Pancreas (tissue), 10 donors: Measurements from ENCODE around the gene TGFBR1. TPM values are rescaled to one million over a fixed set of nuclear protein-coding genes. Genes with fewer than 3 reads are reported as not detected.

ENCODE experiments used
- ATAC-seq, 4 donors: fragments of 200-7000 bp; cut with Tn5 transposase; one replicate each; pipeline versions ENCODE4 v1.8.0 to v1.9.1; 2020; ENCODE audit warnings: mild to moderate bottlenecking in 4 of 4, moderate library complexity in 4 of 4
- DNase-seq, 6 donors: peaks; one replicate each; pipeline ENCODE4 v3.0.0-alpha.2; 2020
- FAIRE-seq: peaks from 2 replicates; lab custom pipeline; 2012; peaks lifted over from hg19 to GRCh38; lab: Jason Lieb, UNC
- H3K27ac ChIP-seq, 4 donors: fragments of 200-600 bp; sonication (generic); 1 replicate in 3 of 4; 2 replicates in 1 of 4; pipeline versions ENCODE4 v1.5.0 to v1.8.0; 2020
- H3K27me3 ChIP-seq, 4 donors: fragments of 200-600 bp; one replicate each; pipeline ENCODE4 v1.8.0; 2021
- H3K36me3 ChIP-seq, 3 donors: fragments of 200-600 bp; sonication (generic) in 1 of 3; one replicate each; pipeline versions ENCODE4 v1.5.0 to v1.8.0; 2020 to 2021
- H3K4me1 ChIP-seq, 3 donors: fragments of 200-600 bp; one replicate each; pipeline ENCODE4 v1.8.0; 2021
- H3K4me3 ChIP-seq, 4 donors: fragments of 200-600 bp; sonication (generic) in 2 of 4; one replicate each; pipeline versions ENCODE4 v1.5.0 to v1.8.0; 2020 to 2021
- H3K9me3 ChIP-seq, 4 donors: fragments of 200-600 bp; one replicate each; pipeline ENCODE4 v1.8.0; 2021
- CTCF ChIP-seq, 4 donors: fragments of 200-600 bp; sonication (generic) in 3 of 4; IDR thresholded peaks; one replicate each; pipeline versions ENCODE4 v1.5.0 to v1.8.0; 2021; ENCODE audit warnings: antibody characterized with exemption in 4 of 4
- WGBS, 2 donors: extraction: QIAGEN DNeasy Blood & Tissue Kit; methylation state at CpG; one replicate each; pipeline ENCODE4 v1.1.7; 2013; 5-methylcytosine and 5-hydroxymethylcytosine counted together
- intact Hi-C, 3 donors: fragments of 100-400 bp; cut with DNase I; formaldehyde crosslinking; loops; one replicate each; pipeline versions ENCODE4 v1.11.1 to v1.14.2; 2022
- polyA plus RNA-seq, 2 donors: library from polyadenylated mRNA; stranded (reverse); fragments of 200-250 nt; gene quantifications; one replicate each; pipeline ENCODE4 v1.2.3, GENCODE V29; 2013
- total RNA-seq, 6 donors: library from RNA; stranded (reverse); fragmentation: NEBNext Ultra II Directional in 4 of 6; extraction: Animal tissue kit (Norgen Biotek cat#: 25700) in 4 of 6; gene quantifications; one replicate each; pipeline versions ENCODE4 v1.2.1 to v1.2.4, GENCODE V29; 2021 to 2023
- donor health status: healthy with polysubstance abuse.
- donor health status: DM: no; HTN: no; CAD: no; lungs with moderate emphysema.
- donor health status: DM: no; HTN: no; CAD: no.
- donor health status: control.
- donor health status: control.
- donor health status: Bipolar disorder and iron deficiency.
- donor health status: DM: yes; HTN: yes; CAD: no.
- donor health status: DM: no; HTN: no; CAD: no.
- donor health status: DM: no; HTN: no; CAD: no.
- donor health status: DM: yes; HTN: yes; CAD: no.

Gene TGFBR1
- total and polyA plus RNA-seq, 8 donors, result 3.5 to 43.6 (median 12.2) TPM

GRCh38 chr9:99184475-99185347 lies 79.8 kb downstream of the TGFBR1 start:
- intact Hi-C loops, result loop anchor here in 1 of 3 donors (10.0 kb wide), 1 partner anchor 1410 kb away; no protein-coding TSS in a partner anchor
- peaks cover 0 to 4% (median 0%) of the 10 kb centered on the region in 3 donors for H3K4me1 ChIP-seq
- DNase-seq (peak; percentile 76 to 91 (median 88)), FAIRE-seq (no peak), ATAC-seq (peak; percentile 93 to 99 (median 97))
- H3K27ac ChIP-seq, result no peak overlapping the region
- H3K36me3 ChIP-seq, result no peaks in the 10 kb centered on the region
- TF ChIP-seq CTCF (IDR thresholded peaks at IDR 0.05), result peak; percentile 85 to 94 (median 93)
- WGBS, 2 donors, result 23% methylated on average over 29 of the region's 29 CpGs
- no peaks in the 10 kb centered on the region for H3K9me3 ChIP-seq
- peak overlapping the region in 2 of 4 donors; percentile 22 to 29 for H3K4me3 ChIP-seq
- H3K27me3 ChIP-seq, result no peaks in the 10 kb centered on the region

DNA sequence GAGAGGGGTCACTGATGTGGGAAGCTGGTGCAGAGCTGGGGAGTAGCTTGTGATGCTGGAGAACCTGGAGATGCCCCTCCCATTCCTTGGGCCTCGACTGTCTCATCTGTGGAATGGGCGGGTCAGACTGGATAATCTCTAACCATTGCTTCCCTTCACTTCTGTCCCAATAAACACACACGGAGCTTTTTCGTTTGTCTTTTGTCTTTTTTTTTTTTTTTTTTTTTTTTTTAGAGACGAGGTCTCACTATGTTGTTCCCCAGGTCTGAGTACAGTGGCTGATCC lies 80.4 kb downstream of the TGFBR1 start:
- WGBS, 2 donors, result 72% methylated on average over 5 of the region's 5 CpGs
- no peaks in the 10 kb centered on the region for H3K27me3 ChIP-seq
- no peak for ATAC-seq
- intact Hi-C loops, result loop anchor here in 1 of 3 donors (10.0 kb wide), 1 partner anchor 1410 kb away; no protein-coding TSS in a partner anchor
- TF ChIP-seq CTCF (IDR thresholded peaks at IDR 0.05), result no peak
- peaks cover 0 to 4% (median 0%) of the 10 kb centered on the region in 3 donors for H3K4me1 ChIP-seq
- no peak overlapping the region for H3K27ac ChIP-seq
- FAIRE-seq, result no peak
- no peak overlapping the region for H3K4me3 ChIP-seq
- H3K9me3 ChIP-seq, result no peaks in the 10 kb centered on the region
- DNase-seq, result no peak
- no peaks in the 10 kb centered on the region for H3K36me3 ChIP-seq

- FAIRE-seq (no peak), DNase-seq (no peak), ATAC-seq (no peak)
- H3K4me3 ChIP-seq, result no peak overlapping the region
- no peak for TF ChIP-seq CTCF (IDR thresholded peaks at IDR 0.05)
- H3K4me1 ChIP-seq, result peaks cover 0 to 4% (median 0%) of the 10 kb centered on the region in 3 donors
- 76 to 83% methylated on average over 5 of the region's 5 CpGs for WGBS, 2 donors
- no peaks in the 10 kb centered on the region for H3K36me3 ChIP-seq
- H3K27ac ChIP-seq, result no peak overlapping the region
- no peaks in the 10 kb centered on the region for H3K9me3 ChIP-seq
- H3K27me3 ChIP-seq, result no peaks in the 10 kb centered on the region
- intact Hi-C loops, result loop anchor here in 1 of 3 donors (10.0 kb wide), 1 partner anchor 1409 kb away; no protein-coding TSS in a partner anchor
Measured at GRCh38 chr9:99185934-99186333, 81.0 kb downstream of the TGFBR1 start.

DNA sequence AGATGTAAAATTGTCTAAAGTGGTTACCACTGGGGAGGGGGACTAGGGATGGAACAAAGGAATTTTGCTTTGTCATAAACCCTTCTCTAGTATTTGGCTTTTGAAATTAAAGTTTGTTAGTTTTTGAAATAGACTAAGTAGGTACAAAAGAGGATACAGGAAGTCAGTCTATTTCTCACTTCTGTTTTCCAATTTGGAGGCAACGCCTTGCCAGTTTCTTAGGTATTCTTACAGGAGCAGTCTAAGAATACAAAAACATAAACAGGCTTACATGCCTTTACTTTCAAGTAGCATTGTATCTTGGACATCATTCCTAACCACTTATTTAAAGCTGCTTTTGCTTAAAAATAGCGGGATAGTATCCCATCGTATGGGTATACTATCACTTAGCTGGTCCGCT lies 82.4 kb downstream of the TGFBR1 start:
- intact Hi-C loops, result loop anchor here in 1 of 3 donors (10.0 kb wide), 1 partner anchor 1407 kb away; no protein-coding TSS in a partner anchor
- Histone ChIP-seq H3K9me3 (no peaks in the 10 kb centered on the region), H3K27ac (no peak overlapping the region), H3K4me1 (peaks cover 0 to 4% (median 0%) of the 10 kb centered on the region in 3 donors), H3K27me3 (no peaks in the 10 kb centered on the region), H3K4me3 (no peak overlapping the region), H3K36me3 (no peaks in the 10 kb centered on the region)
- no peak for TF ChIP-seq CTCF (IDR thresholded peaks at IDR 0.05)
- 79 to 82% methylated on average over 4 of the region's 4 CpGs for WGBS, 2 donors
- FAIRE-seq (no peak), DNase-seq (no peak), ATAC-seq (no peak)
